Sigmoid colon (tissue), 4 donors: ENCODE results near the gene HBM.

Source experiments
- CTCF ChIP-seq, 4 experiments: fragments of 450-650 bp in 3 of 4; fragments of 200-600 bp in 1 of 4; IDR thresholded peaks; one replicate each; pipeline ENCODE4 v1.5.1; 2016 to 2019; ENCODE audit warnings: antibody characterized with exemption in 4 of 4, mild to moderate bottlenecking in 3 of 4, moderate library complexity in 2 of 4
- EP300 ChIP-seq, 4 donors: sonication (generic); formaldehyde crosslinking; IDR thresholded peaks; one replicate each; pipeline ENCODE4 v1.6.1; 2017; ENCODE audit warnings: antibody characterized with exemption in 4 of 4
- POLR2A ChIP-seq, 2 donors: fragments of 450-650 bp; IDR thresholded peaks; one replicate each; pipeline ENCODE4 v1.6.1; 2016; ENCODE audit warnings: antibody characterized with exemption in 2 of 2, mild to moderate bottlenecking in 2 of 2, moderate library complexity in 2 of 2
- POLR2AphosphoS5 ChIP-seq, 4 donors: sonication (generic); formaldehyde crosslinking; IDR thresholded peaks; one replicate each; pipeline ENCODE4 v1.6.1; 2017; ENCODE audit warnings: antibody characterized with exemption in 4 of 4

- no peak for TF ChIP-seq CTCF (IDR thresholded peaks at IDR 0.05)
- TF ChIP-seq POLR2AphosphoS5 (IDR thresholded peaks at IDR 0.05), result no peak
- no peak for TF ChIP-seq EP300 (IDR thresholded peaks at IDR 0.05)
- TF ChIP-seq POLR2A (IDR thresholded peaks at IDR 0.05), result no peak
Measured at GRCh38 chr16:140175-140857, 25.5 kb upstream of the HBM start.
